Glomerular endothelial cell (primary cell): ENCODE measurements around the gene TATDN3. TPM values are rescaled to one million over a fixed set of nuclear protein-coding genes. Genes with fewer than 3 reads are reported as not detected.
"Not testable (repeated sequence)": the region's sequence is repeated elsewhere in the genome, so short reads cannot be mapped to it uniquely, and the experiment has no call there.

Experiments
- DNase-seq: peaks from one replicate; pipeline ENCODE4 v3.0.0-alpha.2; 2011; ENCODE audit warnings: low read depth, low spot score; ENCODE audit errors: extremely low read depth
- total RNA-seq: library from RNA; depleted of rRNA; stranded (reverse); fragments of >200 nt; gene quantifications from 2 replicates; pipeline ENCODE4 v1.2.3, GENCODE V29; 2015

TATDN3 gene
- total RNA-seq, 1 donor from 2014 or later: 9.5 TPM

- DNase-seq: no peak
These were observed 35.6 kb downstream of the TATDN3 start for GRCh38 chr1:212827171-212827776.

- no peak for DNase-seq
These were observed 36.2 kb downstream of the TATDN3 start for GRCh38 chr1:212827831-212828278.

GRCh38 chr1:212828395-212828794, 36.7 kb downstream of the TATDN3 start:
- no peak for DNase-seq

GRCh38 chr1:212833211-212834207, 41.8 kb downstream of the TATDN3 start:
- DNase-seq: not testable (repeated sequence)

- no peak for DNase-seq
These were observed 46.5 kb downstream of the TATDN3 start for GRCh38 chr1:212838145-212838544.

- DNase-seq: not testable (repeated sequence)
These were observed 52.8 kb downstream of the TATDN3 start for GRCh38 chr1:212844521-212844920.

GRCh38 chr1:212847549-212847948, 55.9 kb downstream of the TATDN3 start, which contains the start of gene SPATA45:
Gene SPATA45 (minus strand): TSS chr1:212847649. CDS start chr1:212836149, 11,500 bp downstream.
- no peak for DNase-seq

GRCh38 chr1:212852105-212852688, 60.5 kb downstream of the TATDN3 start:
- DNase-seq: no peak

- no peak for DNase-seq
These were observed 62.0 kb downstream of the TATDN3 start for GRCh38 chr1:212853658-212854057.

GRCh38 chr1:212856755-212857154, 65.1 kb downstream of the TATDN3 start:
- DNase-seq: no peak

GRCh38 chr1:212857992-212858460, 66.3 kb downstream of the TATDN3 start, which contains the start of gene FLVCR1:
Gene FLVCR1 (plus strand): TSS chr1:212858275. CDS start chr1:212858453, 178 bp downstream.
- peak; percentile 16 for DNase-seq

- DNase-seq: no peak
These were observed 67.0 kb downstream of the TATDN3 start for GRCh38 chr1:212858461-212859265.

- no peak for DNase-seq
These were observed 69.3 kb downstream of the TATDN3 start for GRCh38 chr1:212860713-212861581.

GRCh38 chr1:212862111-212862690, 70.5 kb downstream of the TATDN3 start:
- DNase-seq: no peak

GRCh38 chr1:212863345-212863744, 71.7 kb downstream of the TATDN3 start:
- not testable (repeated sequence) for DNase-seq

- DNase-seq: no peak
These were observed 72.5 kb downstream of the TATDN3 start for GRCh38 chr1:212864201-212864600.
